ENCODE measurements around the gene SEC24D. TPM values are rescaled to one million over a fixed set of nuclear protein-coding genes. Genes with fewer than 3 reads are reported as not detected.

Gene SEC24D
- total RNA-seq, 4 donors from 2014 or later, result 9.7 to 37.9 (median 17.0) TPM

DNA sequence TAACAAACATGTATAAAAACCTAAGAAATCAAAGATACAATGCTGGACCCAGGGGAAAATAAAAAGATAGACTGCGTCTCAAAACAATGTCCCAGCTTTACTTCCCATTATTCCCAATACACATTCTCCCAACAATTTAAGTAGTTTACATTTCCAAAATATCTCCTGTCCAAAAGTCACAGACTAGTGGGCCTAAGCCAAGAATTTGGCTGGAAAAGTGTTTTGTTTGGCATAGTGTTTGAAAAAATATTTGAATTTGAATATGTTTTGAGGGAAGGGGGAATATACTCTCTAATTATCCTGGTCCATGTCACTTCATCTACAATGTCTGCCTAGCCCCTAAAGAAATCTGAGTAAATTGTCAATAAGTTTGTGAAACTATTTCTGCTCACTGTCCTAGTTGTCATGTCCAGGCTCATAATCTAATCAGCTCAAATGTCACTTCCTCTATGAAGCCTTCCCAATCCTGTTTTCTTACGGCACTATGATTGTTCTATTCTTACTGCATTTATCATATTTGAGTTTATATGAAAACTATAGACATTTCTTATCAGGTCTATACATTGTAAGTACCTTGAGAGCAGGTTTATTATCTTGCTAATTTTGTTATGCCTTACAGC, 74.4 kb downstream of the SEC24D start:
- 72 to 73% methylated on average over 1 to 2 of the region's 2 CpGs for WGBS, 2 donors (ENCODE audit: low coverage in 1 of 2)
- in situ Hi-C loops (cut with MboI; ENCODE audit: low pct_ligation_motif_present in 1 of 4, low pct_unique_long_range_greater_than_20kb in 1 of 4, low sequenced_read_pairs in 3 of 4), result loop anchor here in 2 of 4 donors (10.0 to 25.0 kb wide), 3 partner anchors 126 to 226 kb away; partner anchors contain the start of gene SYNPO2 (in 1 of the 2)
- Histone ChIP-seq H3K4me3 (no peak overlapping the region), H3K4me1 (peaks cover 6 to 77% (median 16%) of the 10 kb centered on the region in 4 donors), H3K27me3 (no peaks in the 10 kb centered on the region), H3K27ac (peak overlapping the region; percentile 64 to 81 (median 76)), H3K9me3 (no peaks in the 10 kb centered on the region), H3K36me3 (peaks cover 0 to 5% (median 1%) of the 10 kb centered on the region in 4 donors)
- intact Hi-C loops (cut with DNase I; ENCODE audit: low total_unique reads), result loop anchor here (10.0 kb wide), 1 partner anchor 123 kb away; the partner anchor contains the start of gene SYNPO2
- TF ChIP-seq EP300 (IDR thresholded peaks at IDR 0.05; ENCODE audit: low read depth), result no peak
- TF ChIP-seq POLR2AphosphoS5 (IDR thresholded peaks at IDR 0.05), result no peak
- TF ChIP-seq, protein P1, sequence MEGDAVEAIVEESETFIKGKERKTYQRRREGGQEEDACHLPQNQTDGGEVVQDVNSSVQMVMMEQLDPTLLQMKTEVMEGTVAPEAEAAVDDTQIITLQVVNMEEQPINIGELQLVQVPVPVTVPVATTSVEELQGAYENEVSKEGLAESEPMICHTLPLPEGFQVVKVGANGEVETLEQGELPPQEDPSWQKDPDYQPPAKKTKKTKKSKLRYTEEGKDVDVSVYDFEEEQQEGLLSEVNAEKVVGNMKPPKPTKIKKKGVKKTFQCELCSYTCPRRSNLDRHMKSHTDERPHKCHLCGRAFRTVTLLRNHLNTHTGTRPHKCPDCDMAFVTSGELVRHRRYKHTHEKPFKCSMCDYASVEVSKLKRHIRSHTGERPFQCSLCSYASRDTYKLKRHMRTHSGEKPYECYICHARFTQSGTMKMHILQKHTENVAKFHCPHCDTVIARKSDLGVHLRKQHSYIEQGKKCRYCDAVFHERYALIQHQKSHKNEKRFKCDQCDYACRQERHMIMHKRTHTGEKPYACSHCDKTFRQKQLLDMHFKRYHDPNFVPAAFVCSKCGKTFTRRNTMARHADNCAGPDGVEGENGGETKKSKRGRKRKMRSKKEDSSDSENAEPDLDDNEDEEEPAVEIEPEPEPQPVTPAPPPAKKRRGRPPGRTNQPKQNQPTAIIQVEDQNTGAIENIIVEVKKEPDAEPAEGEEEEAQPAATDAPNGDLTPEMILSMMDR (IDR thresholded peaks at IDR 0.05), result no peak
- TF ChIP-seq POLR2A (IDR thresholded peaks at IDR 0.05), result no peak
- no peak for DNase-seq

DNA sequence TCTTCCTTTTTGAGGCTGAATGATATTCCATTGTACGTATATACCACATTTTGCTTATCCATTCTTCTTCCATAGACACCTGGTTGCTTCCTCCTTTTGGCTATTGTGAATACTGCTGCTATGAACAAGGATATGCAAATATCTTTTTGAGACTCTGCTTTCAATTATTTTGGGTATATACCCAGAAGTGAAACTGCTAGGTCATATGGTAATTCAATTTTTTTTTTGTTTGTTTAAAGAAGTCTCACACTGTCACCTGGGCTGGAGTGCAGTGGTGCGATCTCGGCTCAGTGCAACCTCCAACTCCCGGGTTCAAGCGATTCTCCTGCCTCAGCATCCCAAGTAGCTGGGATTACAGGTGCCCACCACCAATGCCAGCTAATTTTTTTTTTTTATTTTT, 75.4 kb downstream of the SEC24D start:
- Histone ChIP-seq H3K27me3 (no peaks in the 10 kb centered on the region), H3K4me1 (peaks cover 3 to 75% (median 15%) of the 10 kb centered on the region in 4 donors), H3K27ac (peak overlapping the region; percentile 64 to 81 (median 76)), H3K36me3 (peaks cover 0 to 3% (median 0%) of the 10 kb centered on the region in 4 donors), H3K4me3 (no peak overlapping the region), H3K9me3 (no peaks in the 10 kb centered on the region)
- in situ Hi-C loops (cut with MboI; ENCODE audit: low pct_ligation_motif_present in 1 of 4, low pct_unique_long_range_greater_than_20kb in 1 of 4, low sequenced_read_pairs in 3 of 4), result loop anchor here in 2 of 4 donors (10.0 to 25.0 kb wide), 3 partner anchors 127 to 227 kb away; partner anchors contain the start of gene SYNPO2 (in 1 of the 2)
- TF ChIP-seq EP300 (IDR thresholded peaks at IDR 0.05; ENCODE audit: low read depth), result no peak
- no peak for TF ChIP-seq POLR2A (IDR thresholded peaks at IDR 0.05)
- TF ChIP-seq POLR2AphosphoS5 (IDR thresholded peaks at IDR 0.05), result no peak
- TF ChIP-seq, protein P1 (IDR thresholded peaks at IDR 0.05), result no peak
- DNase-seq, result no peak
- intact Hi-C loops (cut with DNase I; ENCODE audit: low total_unique reads), result loop anchor here (10.0 kb wide), 1 partner anchor 124 kb away; the partner anchor contains the start of gene SYNPO2
- WGBS, 2 donors (ENCODE audit: low coverage in 1 of 2), result 80 to 87% methylated on average over 1 to 5 of the region's 5 CpGs

DNA sequence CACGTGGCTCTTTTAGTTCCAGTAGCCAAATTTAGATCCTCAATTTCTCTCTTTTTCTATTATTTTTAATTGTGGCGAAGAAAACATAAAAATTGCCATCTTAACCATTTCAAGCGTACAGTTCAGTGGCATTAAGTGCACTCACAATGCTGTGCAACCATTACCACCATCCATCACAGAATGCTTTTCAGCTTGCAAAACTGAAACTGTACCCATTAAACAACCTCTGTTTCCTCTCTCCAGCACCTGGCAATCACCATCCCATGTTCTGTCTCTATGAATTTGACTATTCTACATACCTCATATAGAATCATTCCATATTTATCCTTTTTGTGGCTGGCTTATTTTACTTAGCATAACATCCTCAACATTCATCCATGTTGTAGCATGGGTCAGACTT, 75.8 kb downstream of the SEC24D start:
- in situ Hi-C loops (cut with MboI; ENCODE audit: low pct_ligation_motif_present in 1 of 4, low pct_unique_long_range_greater_than_20kb in 1 of 4, low sequenced_read_pairs in 3 of 4) (loop anchor here in 2 of 4 donors (10.0 to 25.0 kb wide), 3 partner anchors 127 to 227 kb away; partner anchors contain the start of gene SYNPO2 (in 1 of the 2)), intact Hi-C loops (cut with DNase I; ENCODE audit: low total_unique reads) (loop anchor here (10.0 kb wide), 1 partner anchor 125 kb away; the partner anchor contains the start of gene SYNPO2)
- H3K27me3 ChIP-seq, result no peaks in the 10 kb centered on the region
- no peaks in the 10 kb centered on the region for H3K9me3 ChIP-seq
- no peak overlapping the region for H3K4me3 ChIP-seq
- WGBS, 2 donors (ENCODE audit: low coverage in 1 of 2), result 84 to 89% methylated on average over 3 of the region's 3 CpGs
- no peak for TF ChIP-seq POLR2A (IDR thresholded peaks at IDR 0.05)
- TF ChIP-seq, protein P1 (IDR thresholded peaks at IDR 0.05), result no peak
- H3K4me1 ChIP-seq, result peaks cover 3 to 76% (median 15%) of the 10 kb centered on the region in 4 donors
- peak overlapping the region; percentile 64 to 81 (median 76) for H3K27ac ChIP-seq
- H3K36me3 ChIP-seq, result peaks cover 0 to 3% (median 0%) of the 10 kb centered on the region in 4 donors
- no peak for DNase-seq

DNA sequence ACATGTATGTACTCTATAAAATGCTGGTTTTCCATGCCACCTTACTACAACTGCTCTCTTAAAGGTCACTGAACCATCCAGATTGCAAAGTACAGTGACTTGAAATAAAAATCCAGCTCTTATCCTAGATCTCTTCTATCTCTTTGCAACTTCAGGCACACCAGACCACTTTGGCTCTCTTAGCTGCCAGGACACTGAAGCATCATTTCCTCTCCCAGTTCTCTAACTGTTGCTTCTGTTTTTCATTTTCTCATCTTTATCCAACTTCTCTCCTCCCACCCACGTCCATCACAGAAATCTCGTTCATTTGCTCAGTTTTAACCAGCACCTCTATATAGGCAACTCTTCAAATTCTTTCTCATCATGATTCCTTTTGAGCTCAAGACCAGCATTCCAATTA, 76.4 kb downstream of the SEC24D start:
- in situ Hi-C loops (cut with MboI; ENCODE audit: low pct_ligation_motif_present in 1 of 4, low pct_unique_long_range_greater_than_20kb in 1 of 4, low sequenced_read_pairs in 3 of 4), result loop anchor here in 1 of 4 donors (25.0 kb wide), 2 partner anchors 128 to 228 kb away; partner anchors contain the start of gene SYNPO2
- WGBS, 2 donors (ENCODE audit: low coverage in 1 of 2), result 64 to 82% methylated on average over 2 of the region's 2 CpGs
- Histone ChIP-seq H3K4me1 (peaks cover 3 to 74% (median 12%) of the 10 kb centered on the region in 4 donors), H3K27ac (peak overlapping the region; percentile 64 to 81 (median 76)), H3K36me3 (peaks cover 0 to 3% (median 0%) of the 10 kb centered on the region in 4 donors), H3K9me3 (no peaks in the 10 kb centered on the region), H3K4me3 (no peak overlapping the region), H3K27me3 (no peaks in the 10 kb centered on the region)
- DNase-seq, result no peak
- TF ChIP-seq POLR2A (IDR thresholded peaks at IDR 0.05) (no peak), EP300 (IDR thresholded peaks at IDR 0.05; ENCODE audit: low read depth) (no peak), POLR2AphosphoS5 (IDR thresholded peaks at IDR 0.05) (no peak)
- TF ChIP-seq, protein P1 (IDR thresholded peaks at IDR 0.05), result no peak
- intact Hi-C loops (cut with DNase I; ENCODE audit: low total_unique reads), result no loop called here

All from transverse colon (tissue), 4 donors.